ENCODE data around the gene ROR1. TPM values are rescaled to one million over a fixed set of nuclear protein-coding genes. Genes with fewer than 3 reads are reported as not detected.

The ROR1 gene
- total RNA-seq, 1 donor from 2014 or later, result 30.3 TPM

DNA sequence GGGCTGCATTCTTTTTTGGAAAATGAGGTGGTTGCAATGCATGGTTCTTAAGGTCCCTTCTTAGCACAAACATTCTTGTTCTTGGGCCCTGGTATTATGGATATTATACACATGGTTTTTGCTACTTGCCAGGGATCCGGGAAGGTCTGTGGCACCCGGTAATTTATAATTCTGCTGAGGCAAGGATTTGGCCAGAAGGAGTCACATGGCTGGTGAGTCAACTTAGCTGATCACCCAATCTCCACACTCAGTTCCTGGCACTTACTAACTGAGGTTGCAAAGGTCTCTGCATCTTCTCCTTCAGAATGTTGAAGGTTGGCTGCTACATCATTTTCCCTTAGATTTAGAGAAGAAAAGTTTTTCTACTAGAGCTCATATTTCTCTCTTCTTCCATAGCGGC is 112.5 kb downstream of the ROR1 start:
- Mint-ChIP-seq H3K4me3 (no peak overlapping the region), H3K36me3 (peaks cover 5% of the 10 kb centered on the region), H3K9me3 (no peaks in the 10 kb centered on the region), H3K27me3 (ENCODE audit: insufficient read depth, low read depth) (peaks cover 2% of the 10 kb centered on the region), H3K4me1 (peaks cover 22% of the 10 kb centered on the region), H3K27ac (no peak overlapping the region)
- Histone ChIP-seq H3K27ac (no peak overlapping the region), H3F3A (ENCODE audit: low read depth) (peaks cover 8% of the 10 kb centered on the region), H3K4me3 (no peak overlapping the region), H3K27me3 (no peaks in the 10 kb centered on the region), H3K4me1 (peaks cover 16% of the 10 kb centered on the region), H2AFZ (replicated peaks) (no peak overlapping the region), H3K79me2 (ENCODE audit: low read depth) (peaks cover 100% of the 10 kb centered on the region), H3K36me3 (no peaks in the 10 kb centered on the region), H3K9me3 (ENCODE audit: low read depth) (no peaks in the 10 kb centered on the region), H3K9ac (no peak overlapping the region), H3K4me2 (no peak overlapping the region), H4K20me1 (ENCODE audit: low read depth) (peaks cover 40% of the 10 kb centered on the region)
- no peak for DNase-seq (ENCODE audit: low spot score)
- no peak for TF ChIP-seq EZH2phosphoT487 (IDR thresholded peaks at IDR 0.05)
- no peak for TF ChIP-seq EZH2 (IDR thresholded peaks at IDR 0.05)
- TF ChIP-seq, protein P1, sequence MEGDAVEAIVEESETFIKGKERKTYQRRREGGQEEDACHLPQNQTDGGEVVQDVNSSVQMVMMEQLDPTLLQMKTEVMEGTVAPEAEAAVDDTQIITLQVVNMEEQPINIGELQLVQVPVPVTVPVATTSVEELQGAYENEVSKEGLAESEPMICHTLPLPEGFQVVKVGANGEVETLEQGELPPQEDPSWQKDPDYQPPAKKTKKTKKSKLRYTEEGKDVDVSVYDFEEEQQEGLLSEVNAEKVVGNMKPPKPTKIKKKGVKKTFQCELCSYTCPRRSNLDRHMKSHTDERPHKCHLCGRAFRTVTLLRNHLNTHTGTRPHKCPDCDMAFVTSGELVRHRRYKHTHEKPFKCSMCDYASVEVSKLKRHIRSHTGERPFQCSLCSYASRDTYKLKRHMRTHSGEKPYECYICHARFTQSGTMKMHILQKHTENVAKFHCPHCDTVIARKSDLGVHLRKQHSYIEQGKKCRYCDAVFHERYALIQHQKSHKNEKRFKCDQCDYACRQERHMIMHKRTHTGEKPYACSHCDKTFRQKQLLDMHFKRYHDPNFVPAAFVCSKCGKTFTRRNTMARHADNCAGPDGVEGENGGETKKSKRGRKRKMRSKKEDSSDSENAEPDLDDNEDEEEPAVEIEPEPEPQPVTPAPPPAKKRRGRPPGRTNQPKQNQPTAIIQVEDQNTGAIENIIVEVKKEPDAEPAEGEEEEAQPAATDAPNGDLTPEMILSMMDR (IDR thresholded peaks at IDR 0.05), result no peak

DNA sequence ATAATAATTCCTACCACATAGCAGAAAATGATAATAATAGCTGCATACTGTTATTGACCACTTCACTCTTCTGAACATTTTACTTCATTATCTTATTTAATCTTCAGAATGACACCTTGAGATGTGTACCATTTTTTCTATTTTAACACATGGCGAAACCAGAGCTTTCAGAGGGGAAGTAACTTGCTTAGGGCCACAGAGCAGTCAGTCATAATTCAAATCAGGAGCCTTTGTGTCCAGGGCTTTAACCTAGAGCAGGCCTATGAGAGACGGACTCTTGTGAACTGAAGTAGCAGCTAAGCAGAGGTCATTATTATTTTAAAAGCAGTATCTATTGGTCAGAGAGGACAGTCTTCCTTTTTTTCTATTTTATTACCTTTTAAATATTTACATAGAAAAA is 114.0 kb downstream of the ROR1 start:
- Histone ChIP-seq H3K79me2 (ENCODE audit: low read depth) (peaks cover 100% of the 10 kb centered on the region), H3K9ac (no peak overlapping the region), H4K20me1 (ENCODE audit: low read depth) (peaks cover 33% of the 10 kb centered on the region), H3K4me2 (no peak overlapping the region), H3K9me3 (ENCODE audit: low read depth) (no peaks in the 10 kb centered on the region), H3K27ac (no peak overlapping the region), H3K4me1 (peaks cover 20% of the 10 kb centered on the region), H2AFZ (replicated peaks) (no peak overlapping the region), H3K27me3 (no peaks in the 10 kb centered on the region), H3K4me3 (no peak overlapping the region), H3K36me3 (no peaks in the 10 kb centered on the region), H3F3A (ENCODE audit: low read depth) (peaks cover 8% of the 10 kb centered on the region)
- DNase-seq (ENCODE audit: low spot score), result no peak
- H3K27me3 Mint-ChIP-seq (ENCODE audit: insufficient read depth, low read depth), result peaks cover 2% of the 10 kb centered on the region
- no peak overlapping the region for H3K4me3 Mint-ChIP-seq
- H3K27ac Mint-ChIP-seq, result no peak overlapping the region
- TF ChIP-seq, protein P1 (IDR thresholded peaks at IDR 0.05), result no peak
- TF ChIP-seq EZH2 (IDR thresholded peaks at IDR 0.05), result no peak
- TF ChIP-seq EZH2phosphoT487 (IDR thresholded peaks at IDR 0.05), result no peak
- H3K4me1 Mint-ChIP-seq, result peaks cover 26% of the 10 kb centered on the region
- peaks cover 5% of the 10 kb centered on the region for H3K36me3 Mint-ChIP-seq
- H3K9me3 Mint-ChIP-seq, result no peaks in the 10 kb centered on the region

DNA sequence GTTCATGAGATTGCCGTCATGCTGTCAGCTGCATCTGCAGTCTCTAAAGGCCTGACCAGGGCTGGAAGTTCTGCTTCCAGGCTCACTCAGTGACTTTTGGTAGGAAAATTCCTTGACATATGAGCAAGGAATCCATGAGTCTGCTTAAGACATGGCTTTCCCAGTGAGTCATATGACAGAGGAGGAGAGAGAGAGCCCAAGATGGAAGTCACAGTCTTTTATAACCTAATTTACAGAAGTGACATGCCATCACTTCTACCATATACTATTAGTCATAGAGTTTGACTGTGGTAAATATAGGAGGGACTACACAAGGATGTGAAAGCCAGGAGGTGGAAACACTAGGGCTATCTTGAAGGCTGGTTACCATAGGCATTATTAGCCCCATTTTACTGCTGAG is 115.2 kb downstream of the ROR1 start:
- Histone ChIP-seq H3K9me3 (ENCODE audit: low read depth) (no peaks in the 10 kb centered on the region), H2AFZ (replicated peaks) (no peak overlapping the region), H3K4me2 (no peak overlapping the region), H3K36me3 (no peaks in the 10 kb centered on the region), H3K4me1 (peaks cover 15% of the 10 kb centered on the region), H3F3A (ENCODE audit: low read depth) (peaks cover 2% of the 10 kb centered on the region), H3K79me2 (ENCODE audit: low read depth) (peaks cover 100% of the 10 kb centered on the region), H3K9ac (no peak overlapping the region), H4K20me1 (ENCODE audit: low read depth) (peaks cover 33% of the 10 kb centered on the region), H3K4me3 (no peak overlapping the region), H3K27me3 (no peaks in the 10 kb centered on the region), H3K27ac (no peak overlapping the region)
- Mint-ChIP-seq H3K36me3 (peaks cover 5% of the 10 kb centered on the region), H3K27me3 (ENCODE audit: insufficient read depth, low read depth) (peaks cover 2% of the 10 kb centered on the region), H3K4me3 (no peak overlapping the region), H3K27ac (no peak overlapping the region), H3K9me3 (no peaks in the 10 kb centered on the region), H3K4me1 (peaks cover 27% of the 10 kb centered on the region)
- TF ChIP-seq EZH2phosphoT487 (IDR thresholded peaks at IDR 0.05), result no peak
- DNase-seq (ENCODE audit: low spot score), result no peak

GRCh38 chr1:63890468-63890867 is 116.7 kb downstream of the ROR1 start:
- H4K20me1 ChIP-seq (ENCODE audit: low read depth), result peaks cover 20% of the 10 kb centered on the region
- no peaks in the 10 kb centered on the region for H3K9me3 ChIP-seq (ENCODE audit: low read depth)
- Mint-ChIP-seq H3K9me3 (no peaks in the 10 kb centered on the region), H3K4me3 (no peak overlapping the region), H3K27ac (no peak overlapping the region), H3K27me3 (ENCODE audit: insufficient read depth, low read depth) (peaks cover 2% of the 10 kb centered on the region), H3K36me3 (peaks cover 5% of the 10 kb centered on the region), H3K4me1 (peaks cover 15% of the 10 kb centered on the region)
- no peaks in the 10 kb centered on the region for H3F3A ChIP-seq (ENCODE audit: low read depth)
- H3K36me3 ChIP-seq, result no peaks in the 10 kb centered on the region
- DNase-seq (ENCODE audit: low spot score), result no peak
- TF ChIP-seq EZH2 (IDR thresholded peaks at IDR 0.05) (no peak), EZH2phosphoT487 (IDR thresholded peaks at IDR 0.05) (no peak)
- TF ChIP-seq, protein P1 (IDR thresholded peaks at IDR 0.05), result no peak
- H2AFZ ChIP-seq (replicated peaks), result no peak overlapping the region
- H3K4me2 ChIP-seq, result no peak overlapping the region
- H3K27ac ChIP-seq, result no peak overlapping the region
- H3K4me1 ChIP-seq, result peaks cover 8% of the 10 kb centered on the region
- H3K27me3 ChIP-seq, result no peaks in the 10 kb centered on the region
- peaks cover 100% of the 10 kb centered on the region for H3K79me2 ChIP-seq (ENCODE audit: low read depth)
- H3K4me3 ChIP-seq, result no peak overlapping the region
- no peak overlapping the region for H3K9ac ChIP-seq

Data from neural progenitor cell (in vitro differentiated cells).